Panc1 (cell line): ENCODE measurements around the gene DACH1. TPM values are rescaled to one million over a fixed set of nuclear protein-coding genes. Genes with fewer than 3 reads are reported as not detected.

Source experiments
- ATAC-seq: fragments of 200-7000 bp; cut with Tn5 transposase; 2 replicates; pipeline ENCODE4 v1.9.1; 2020; ENCODE audit warnings: mild to moderate bottlenecking, moderate library complexity
- BruUV-seq: library from RNA; stranded (reverse); fragments of 400-500 nt; replicated peaks from 2 replicates; lab custom pipeline; 2021; lab: Mats Ljungman, UMichigan
- CTCF ChIA-PET: fragments of 300-600 bp; sonication (Branson Sonifier 250); formaldehyde crosslinking; loops from one replicate; lab custom pipeline; 2022; ENCODE audit warnings: antibody characterized with exemption; lab: Charles Lee
- POLR2A ChIA-PET: fragments of 300-600 bp; sonication (Branson Sonifier 250); formaldehyde crosslinking; loops from one replicate; lab custom pipeline; 2022; ENCODE audit warnings: antibody characterized with exemption; lab: Charles Lee
- DNase-seq: peaks from one replicate; pipeline ENCODE4 v3.0.0-alpha.2; 2010; ENCODE audit warnings: low read depth, low spot score
- H3K27ac ChIP-seq: 2 replicates; pipeline ENCODE4 v1.5.1; 2011; ENCODE audit warnings: mild to moderate bottlenecking, low read length, inconsistent platforms
- H3K27me3 ChIP-seq: fragments of 200-500 bp; sonication (Bioruptor generic); 2 replicates; pipeline ENCODE4 v1.6.0; 2014; ENCODE audit warnings: low read length, inconsistent platforms; ENCODE audit not compliant: control insufficient read depth, insufficient read depth
- H3K36me3 ChIP-seq: fragments of 200-500 bp; sonication (Bioruptor generic); 2 replicates; pipeline ENCODE4 v1.5.1; 2014; ENCODE audit warnings: inconsistent platforms, mild to moderate bottlenecking, low read length, moderate library complexity; ENCODE audit not compliant: control insufficient read depth, insufficient read depth
- H3K4me1 ChIP-seq: 2 replicates; pipeline ENCODE4 v1.5.1; 2011; ENCODE audit warnings: inconsistent platforms, mild to moderate bottlenecking, low read length, moderate library complexity; ENCODE audit not compliant: control insufficient read depth, insufficient read depth
- H3K4me3 ChIP-seq, 2 experiments: 2 replicates each; pipeline ENCODE4 v1.5.1; 2011 to 2012; ENCODE audit warnings: low read depth in 2 of 2, low read length in 2 of 2, mild to moderate bottlenecking in 2 of 2, inconsistent platforms in 1 of 2, moderate library complexity in 1 of 2
- H3K9me3 ChIP-seq: fragments of 200-500 bp; sonication (Bioruptor generic); 2 replicates; pipeline ENCODE4 v1.5.1; 2014; ENCODE audit warnings: low read depth, mild to moderate bottlenecking, inconsistent platforms, low read length, moderate library complexity; ENCODE audit not compliant: control insufficient read depth, insufficient read depth
- CTCF ChIP-seq: fragments of 450-650 bp; IDR thresholded peaks from 2 replicates; pipeline ENCODE4 v1.5.1; 2017; ENCODE audit warnings: mild to moderate bottlenecking
- POLR2AphosphoS5 ChIP-seq: IDR thresholded peaks from 2 replicates; pipeline ENCODE4 v1.6.1; 2012; ENCODE audit warnings: mild to moderate bottlenecking, low read depth, low read length, moderate library complexity
- REST ChIP-seq, 2 experiments: IDR thresholded peaks; 2 replicates each; pipeline ENCODE4 v1.6.1; 2011 to 2012; ENCODE audit warnings: low read depth in 2 of 2, control low read depth in 1 of 2, low read length in 1 of 2, mild to moderate bottlenecking in 1 of 2, moderate library complexity in 1 of 2; ENCODE audit not compliant: insufficient read depth in 1 of 2
- SIN3A ChIP-seq: IDR thresholded peaks from 2 replicates; pipeline ENCODE4 v1.6.1; 2012; ENCODE audit warnings: low read depth, mild to moderate bottlenecking, low read length, moderate library complexity, borderline replicate concordance; ENCODE audit not compliant: insufficient read depth
- TCF7L2 ChIP-seq: IDR thresholded peaks from 2 replicates; pipeline ENCODE4 v1.6.1; 2011; ENCODE audit warnings: mild to moderate bottlenecking, low read depth, low read length, inconsistent platforms
- in situ Hi-C: cut with HindIII; loops from 2 replicates; pipeline ENCODE4 v1.10.0; 2016; ENCODE audit warnings: low sequenced_read_pairs, low pct_unique_long_range_greater_than_20kb
- intact Hi-C: fragments of 100-400 bp; cut with micrococcal nuclease; formaldehyde crosslinking; loops from one replicate; pipeline ENCODE4 v1.10.0; 2022; ENCODE audit not compliant: unreplicated experiment
- total RNA-seq: library from RNA; stranded (reverse); gene quantifications from one replicate; pipeline ENCODE4 v1.2.1, GENCODE V29; 2021; ENCODE audit not compliant: unreplicated experiment

DACH1 gene
- total RNA-seq, 1 experiment from 2014 or later, result 0.54 TPM

GRCh38 chr13:71474936-71475335 lies 392.1 kb downstream of the DACH1 start:
- Histone ChIP-seq H3K27me3 (no peaks in the 10 kb centered on the region), H3K4me1 (no peaks in the 10 kb centered on the region), H3K9me3 (no peaks in the 10 kb centered on the region), H3K36me3 (no peaks in the 10 kb centered on the region), H3K4me3 (no peak overlapping the region), H3K27ac (no peak overlapping the region)
- intact Hi-C loops, result no loop called here
- ChIA-PET POLR2A (no interaction called here), CTCF (no interaction called here)
- no TSS peak for BruUV-seq
- TF ChIP-seq TCF7L2 (no peak), POLR2AphosphoS5 (no peak), CTCF (no peak), REST (IDR thresholded peaks at IDR 0.05; ENCODE audit: insufficient read depth in 1 of 2, low read depth in 2 of 2, low read length in 1 of 2) (no peak), SIN3A (no peak)
- DNase-seq (no peak), ATAC-seq (no peak)
- in situ Hi-C loops, result no loop called here

DNA sequence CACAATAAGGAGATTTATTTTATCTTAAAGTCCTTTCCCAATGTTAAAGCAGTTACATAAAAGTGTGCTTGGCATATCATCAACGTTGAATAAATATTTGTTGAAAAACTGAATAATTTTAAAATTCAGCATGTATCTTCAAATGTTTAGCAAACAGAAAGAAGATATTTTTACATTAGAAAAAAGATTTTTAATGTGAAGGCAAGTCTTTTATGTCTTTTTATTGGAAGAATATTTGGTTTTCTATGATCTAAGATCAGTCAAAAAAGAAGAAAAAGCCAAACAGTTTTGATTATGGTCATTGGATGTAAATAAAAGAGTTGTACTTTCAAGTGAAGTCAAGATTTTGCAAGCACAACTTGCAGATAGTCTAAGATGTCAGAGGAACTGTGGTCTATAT lies 397.4 kb downstream of the DACH1 start:
- in situ Hi-C loops (no loop called here), intact Hi-C loops (no loop called here)
- ChIA-PET CTCF (no interaction called here), POLR2A (no interaction called here)
- no peak for ATAC-seq
- DNase-seq, result no peak
- Histone ChIP-seq H3K27ac (no peak overlapping the region), H3K36me3 (no peaks in the 10 kb centered on the region), H3K4me1 (no peaks in the 10 kb centered on the region), H3K9me3 (no peaks in the 10 kb centered on the region), H3K4me3 (no peak overlapping the region), H3K27me3 (no peaks in the 10 kb centered on the region)
- TF ChIP-seq TCF7L2 (no peak), REST (IDR thresholded peaks at IDR 0.05; ENCODE audit: insufficient read depth in 1 of 2, low read depth in 2 of 2, low read length in 1 of 2) (no peak), POLR2AphosphoS5 (no peak), SIN3A (no peak), CTCF (no peak)
- no TSS peak for BruUV-seq
